ENCODE data around the gene DLAT.

DLAT gene

GRCh38 chr11:112096194-112096593 is 71.0 kb downstream of the DLAT start:
- no peak for TF ChIP-seq CTCF (conservative IDR thresholded peaks at IDR 0.05; ENCODE audit: control insufficient read depth, insufficient read depth, low read depth, low read length)
- H3K4me3 ChIP-seq (ENCODE audit: control insufficient read depth, low read depth, low read length): no peak overlapping the region
- DNase-seq (ENCODE audit: low read depth): no peak

DNA sequence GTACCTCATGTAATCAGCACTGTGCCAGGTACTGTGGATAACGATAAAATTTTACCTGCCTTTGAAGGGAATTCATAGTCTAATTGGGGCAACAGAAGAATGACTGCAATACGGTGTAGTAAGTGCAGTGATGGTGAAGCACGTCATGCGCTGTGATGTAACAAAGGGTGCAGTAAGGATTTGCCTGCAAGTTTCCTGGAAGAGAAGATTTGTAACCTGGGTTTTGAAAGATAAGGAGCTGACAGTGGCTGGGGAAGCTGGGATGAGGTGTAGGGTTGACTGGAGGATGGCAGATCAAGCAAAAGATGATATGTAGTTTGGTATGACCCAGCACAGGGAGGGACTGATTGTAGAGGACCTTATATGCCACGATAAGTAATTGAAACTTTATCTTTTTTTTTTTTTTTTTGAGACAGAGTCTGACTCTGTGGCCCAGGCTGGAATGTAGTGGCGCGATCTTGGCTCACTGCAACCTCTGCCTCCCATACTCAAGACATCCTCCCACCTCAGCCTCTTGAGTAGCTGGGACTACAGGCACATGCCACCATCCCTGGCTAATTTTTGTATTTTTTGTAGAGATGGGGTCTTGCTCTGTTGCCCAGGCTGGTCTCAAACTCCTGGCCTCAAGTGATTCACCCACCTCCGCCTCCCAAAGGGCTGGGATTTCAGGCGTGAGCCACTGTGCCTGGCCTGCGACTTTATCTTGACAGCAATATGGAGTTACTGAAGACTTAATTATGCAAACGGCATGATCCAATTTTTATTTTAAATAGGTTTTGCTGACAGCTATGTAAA is 72.7 kb downstream of the DLAT start:
- no peak for DNase-seq (ENCODE audit: low read depth)
- no peak for TF ChIP-seq CTCF (conservative IDR thresholded peaks at IDR 0.05; ENCODE audit: control insufficient read depth, insufficient read depth, low read depth, low read length)
- no peak overlapping the region for H3K4me3 ChIP-seq (ENCODE audit: control insufficient read depth, low read depth, low read length)

DNA sequence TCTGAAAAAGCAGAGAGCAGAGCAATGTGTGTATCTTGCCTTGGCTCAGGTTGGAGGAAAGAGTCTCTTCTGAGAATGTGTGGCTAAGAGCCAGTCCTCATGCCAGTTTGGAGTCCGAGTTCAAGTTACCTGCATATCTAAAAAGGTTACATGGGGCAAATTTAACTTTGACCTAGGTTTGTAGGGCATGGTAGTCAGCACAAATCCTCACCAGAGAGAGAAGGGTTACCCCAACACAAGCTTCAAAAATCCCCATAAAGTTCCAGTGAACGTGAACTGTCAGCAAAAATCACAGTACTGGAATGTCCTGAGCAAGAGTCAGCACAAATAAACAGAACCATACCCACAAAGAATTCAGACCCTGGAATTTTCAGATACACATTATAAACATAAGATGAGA is 75.3 kb downstream of the DLAT start:
- H3K4me3 ChIP-seq (ENCODE audit: control insufficient read depth, low read depth, low read length): no peak overlapping the region
- DNase-seq (ENCODE audit: low read depth): no peak
- no peak for TF ChIP-seq CTCF (conservative IDR thresholded peaks at IDR 0.05; ENCODE audit: control insufficient read depth, insufficient read depth, low read depth, low read length)

DNA sequence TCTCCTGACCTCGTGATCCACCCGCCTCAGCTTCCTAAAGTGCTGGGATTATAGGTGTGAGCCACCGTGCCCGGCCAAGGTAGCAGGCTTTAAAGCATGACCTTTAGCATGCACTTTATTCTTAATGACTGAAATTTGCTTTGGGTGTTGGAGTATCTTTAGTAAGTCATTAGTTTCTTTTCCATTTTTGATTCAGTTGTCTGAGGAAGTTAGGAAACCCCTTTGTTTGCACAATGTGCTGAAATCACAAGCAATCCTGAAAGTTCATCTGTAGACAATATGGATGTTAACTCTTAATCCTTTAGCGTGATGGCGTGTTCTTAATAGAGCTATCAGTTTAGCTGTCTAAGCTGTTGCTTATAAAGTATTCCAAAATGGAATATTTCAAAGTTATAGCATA is 78.2 kb downstream of the DLAT start:
- no peak for TF ChIP-seq CTCF (conservative IDR thresholded peaks at IDR 0.05; ENCODE audit: control insufficient read depth, insufficient read depth, low read depth, low read length)
- no peak for DNase-seq (ENCODE audit: low read depth)
- H3K4me3 ChIP-seq (ENCODE audit: control insufficient read depth, low read depth, low read length): no peak overlapping the region

GRCh38 chr11:112106070-112106469 is 80.9 kb downstream of the DLAT start:
- H3K4me3 ChIP-seq (ENCODE audit: control insufficient read depth, low read depth, low read length): no peak overlapping the region
- TF ChIP-seq CTCF (conservative IDR thresholded peaks at IDR 0.05; ENCODE audit: control insufficient read depth, insufficient read depth, low read depth, low read length): no peak
- no peak for DNase-seq (ENCODE audit: low read depth)
